Activated B cell treated with CpG ODN at 0.5 μM for 24 hours (primary cell): Measurements from ENCODE around the gene SPIB. TPM values are rescaled to one million over a fixed set of nuclear protein-coding genes. Genes with fewer than 3 reads are reported as not detected.

ENCODE experiments used
- ATAC-seq: fragments of 200-7000 bp; cut with Tn5 transposase; one replicate; pipeline ENCODE4 v1.10.0; 2021; ENCODE audit warnings: low read depth, mild to moderate bottlenecking, moderate library complexity
- CTCF ChIA-PET: fragments of 350-600 bp; sonication (Branson Sonifier 250); formaldehyde crosslinking; loops from one replicate; lab custom pipeline; 2021; ENCODE audit warnings: antibody characterized with exemption; lab: Charles Lee
- POLR2A ChIA-PET: fragments of 350-600 bp; sonication (Branson Sonifier 250); formaldehyde crosslinking; loops from one replicate; lab custom pipeline; 2021; ENCODE audit warnings: antibody characterized with exemption; lab: Charles Lee
- DNase-seq: peaks from one replicate; pipeline ENCODE4 v3.0.0; 2022
- H3K27ac Mint-ChIP-seq: one replicate; pipeline ENCODE4 v1.8.0; 2020; ENCODE audit warnings: mixed read lengths
- H3K27me3 Mint-ChIP-seq: one replicate; pipeline ENCODE4 v1.8.0; 2021; ENCODE audit warnings: mixed read lengths
- H3K36me3 Mint-ChIP-seq: one replicate; pipeline ENCODE4 v1.8.0; 2021; ENCODE audit warnings: low read depth, mixed read lengths
- H3K4me1 Mint-ChIP-seq: one replicate; pipeline ENCODE4 v1.8.0; 2021; ENCODE audit warnings: mixed read lengths
- H3K4me3 Mint-ChIP-seq: one replicate; pipeline ENCODE4 v1.8.0; 2020; ENCODE audit warnings: mild to moderate bottlenecking, mixed read lengths
- H3K9me3 Mint-ChIP-seq: one replicate; pipeline ENCODE4 v1.8.0; 2020; ENCODE audit warnings: mixed read lengths
- intact Hi-C: fragments of 100-400 bp; cut with micrococcal nuclease; formaldehyde crosslinking; loops from one replicate; pipeline ENCODE4 v1.15.1; 2024
- total RNA-seq: library from RNA; stranded (reverse); gene quantifications from 2 replicates; pipeline ENCODE4 v1.2.3, GENCODE V29; 2022
- TF ChIP-seq, protein P1 (sequence below): fragments of 200-600 bp; IDR thresholded peaks from one replicate; pipeline ENCODE4 v1.8.0; 2022; ENCODE audit warnings: antibody characterized with exemption, mild to moderate bottlenecking

The SPIB gene
- total RNA-seq, 1 donor from 2014 or later = 324 TPM

DNA sequence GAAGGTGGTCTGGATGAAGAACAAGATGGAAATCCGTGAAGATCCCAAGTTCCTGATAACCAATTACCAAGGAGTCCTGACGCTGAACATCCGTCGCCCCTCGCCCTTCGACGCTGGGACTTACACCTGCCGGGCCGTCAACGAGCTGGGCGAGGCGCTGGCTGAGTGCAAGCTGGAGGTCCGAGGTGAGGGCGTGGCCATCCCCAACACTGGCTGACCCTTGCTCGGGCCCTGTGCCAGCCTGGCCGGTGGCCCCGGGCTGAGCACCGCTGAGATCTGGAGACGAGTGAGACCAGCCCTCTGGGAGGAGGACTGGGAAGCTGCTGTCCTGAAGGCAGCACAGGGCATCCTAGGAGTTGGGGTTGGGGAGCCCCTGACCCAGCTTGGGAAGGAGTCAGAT, 45.6 kb downstream of the SPIB start:
- POLR2A ChIA-PET = no interaction called here
- CTCF ChIA-PET = no interaction called here
- H3K27ac Mint-ChIP-seq = no peak overlapping the region
- no peak overlapping the region for H3K4me3 Mint-ChIP-seq
- H3K4me1 Mint-ChIP-seq = peaks cover 19% of the 10 kb centered on the region
- H3K9me3 Mint-ChIP-seq = no peaks in the 10 kb centered on the region
- TF ChIP-seq, protein P1, sequence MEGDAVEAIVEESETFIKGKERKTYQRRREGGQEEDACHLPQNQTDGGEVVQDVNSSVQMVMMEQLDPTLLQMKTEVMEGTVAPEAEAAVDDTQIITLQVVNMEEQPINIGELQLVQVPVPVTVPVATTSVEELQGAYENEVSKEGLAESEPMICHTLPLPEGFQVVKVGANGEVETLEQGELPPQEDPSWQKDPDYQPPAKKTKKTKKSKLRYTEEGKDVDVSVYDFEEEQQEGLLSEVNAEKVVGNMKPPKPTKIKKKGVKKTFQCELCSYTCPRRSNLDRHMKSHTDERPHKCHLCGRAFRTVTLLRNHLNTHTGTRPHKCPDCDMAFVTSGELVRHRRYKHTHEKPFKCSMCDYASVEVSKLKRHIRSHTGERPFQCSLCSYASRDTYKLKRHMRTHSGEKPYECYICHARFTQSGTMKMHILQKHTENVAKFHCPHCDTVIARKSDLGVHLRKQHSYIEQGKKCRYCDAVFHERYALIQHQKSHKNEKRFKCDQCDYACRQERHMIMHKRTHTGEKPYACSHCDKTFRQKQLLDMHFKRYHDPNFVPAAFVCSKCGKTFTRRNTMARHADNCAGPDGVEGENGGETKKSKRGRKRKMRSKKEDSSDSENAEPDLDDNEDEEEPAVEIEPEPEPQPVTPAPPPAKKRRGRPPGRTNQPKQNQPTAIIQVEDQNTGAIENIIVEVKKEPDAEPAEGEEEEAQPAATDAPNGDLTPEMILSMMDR = no peak
- no peaks in the 10 kb centered on the region for H3K36me3 Mint-ChIP-seq
- no peak for DNase-seq
- intact Hi-C loops = no loop called here
- peaks cover 5% of the 10 kb centered on the region for H3K27me3 Mint-ChIP-seq
- ATAC-seq = no peak

DNA sequence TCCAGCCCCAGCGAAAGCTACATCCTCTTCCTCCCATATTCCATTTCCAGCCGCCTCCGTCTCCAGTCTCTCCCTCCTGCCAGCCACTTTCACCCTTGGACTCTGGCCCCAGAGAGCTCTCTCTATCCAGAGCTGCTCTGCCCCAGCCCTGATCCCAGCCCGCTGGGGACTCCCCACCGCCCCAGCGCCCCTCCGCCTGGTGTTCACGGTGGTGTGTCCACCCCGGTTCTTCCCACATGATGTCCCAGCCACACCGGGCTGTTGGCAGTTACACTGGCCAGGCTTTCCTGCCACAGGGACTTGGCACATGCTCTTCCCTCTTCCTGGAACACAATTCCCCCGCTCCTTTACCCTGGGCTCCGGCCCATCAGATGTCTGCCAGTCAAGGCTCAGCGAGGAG, 46.3 kb downstream of the SPIB start:
- no peaks in the 10 kb centered on the region for H3K9me3 Mint-ChIP-seq
- H3K27me3 Mint-ChIP-seq = peaks cover 5% of the 10 kb centered on the region
- ChIA-PET POLR2A (interaction anchor here (0.6 kb wide), 1 partner anchor 60 kb away, joined by 3 read pairs; no protein-coding TSS in a partner anchor), CTCF (no interaction called here)
- intact Hi-C loops = no loop called here
- ATAC-seq = no peak
- H3K4me3 Mint-ChIP-seq = no peak overlapping the region
- no peak for DNase-seq
- H3K36me3 Mint-ChIP-seq = no peaks in the 10 kb centered on the region
- no peak overlapping the region for H3K27ac Mint-ChIP-seq
- peaks cover 13% of the 10 kb centered on the region for H3K4me1 Mint-ChIP-seq
- TF ChIP-seq, protein P1 = no peak

DNA sequence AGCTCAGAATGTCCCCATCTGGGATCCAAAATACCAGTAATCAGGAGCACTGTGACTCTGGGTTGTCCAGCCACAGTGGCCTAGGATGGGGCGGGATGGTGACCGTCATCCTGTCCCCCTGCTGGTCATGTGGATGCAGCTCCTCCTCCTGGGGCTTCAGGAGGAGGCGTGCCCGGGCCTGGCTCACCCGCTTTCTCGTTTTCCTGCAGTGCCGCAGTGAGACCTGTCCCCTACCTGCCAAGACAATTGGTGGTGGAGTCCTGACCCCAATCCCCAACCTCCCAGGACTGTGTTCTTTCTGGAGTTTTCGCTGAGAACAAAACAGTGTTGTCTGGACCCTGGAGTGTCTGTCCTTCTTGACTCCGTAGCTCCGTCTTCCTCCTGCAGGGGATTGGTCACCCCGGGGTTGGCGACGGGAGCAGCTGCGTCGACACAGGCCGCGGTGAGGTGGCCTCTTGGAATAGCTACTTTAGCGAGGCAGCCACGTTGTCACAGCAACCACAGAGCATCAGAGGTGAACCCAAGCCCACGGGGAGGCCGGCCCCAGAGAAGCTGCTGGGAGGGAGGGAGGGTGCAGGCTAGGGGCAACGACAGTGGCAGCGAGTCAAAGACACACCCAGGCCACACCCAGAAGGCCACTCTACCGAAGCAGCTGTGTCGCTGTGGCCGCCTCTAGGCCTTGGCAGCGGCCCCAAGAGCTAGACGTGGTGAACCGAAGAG, 47.4 kb downstream of the SPIB start:
- ChIA-PET POLR2A (interaction anchor here (0.7 kb wide), 1 partner anchor 109 kb away, joined by 3 read pairs; no protein-coding TSS in a partner anchor), CTCF (no interaction called here)
- H3K27ac Mint-ChIP-seq = no peak overlapping the region
- H3K4me1 Mint-ChIP-seq = peaks cover 4% of the 10 kb centered on the region
- H3K9me3 Mint-ChIP-seq = no peaks in the 10 kb centered on the region
- DNase-seq (no peak), ATAC-seq (no peak)
- intact Hi-C loops = no loop called here
- H3K4me3 Mint-ChIP-seq = no peak overlapping the region
- TF ChIP-seq, protein P1 = no peak
- H3K36me3 Mint-ChIP-seq = no peaks in the 10 kb centered on the region
- H3K27me3 Mint-ChIP-seq = peaks cover 5% of the 10 kb centered on the region

DNA sequence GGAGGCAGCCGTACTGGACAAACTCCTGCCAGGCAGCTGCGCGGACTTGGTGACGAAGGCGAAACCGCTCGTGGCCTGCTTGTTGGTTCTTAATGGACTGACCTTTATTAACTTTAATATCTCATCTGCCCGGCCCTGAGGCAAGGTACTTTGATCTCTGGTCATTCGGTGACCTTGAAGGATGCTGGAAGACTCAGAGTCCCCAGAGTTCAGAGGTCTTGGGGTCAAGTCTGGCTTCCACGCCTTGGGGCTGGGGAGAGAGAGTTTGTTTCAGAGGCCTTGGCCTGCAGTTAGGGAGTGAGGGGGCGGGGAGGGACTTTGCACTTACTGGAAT, 47.9 kb downstream of the SPIB start:
- CTCF ChIA-PET = no interaction called here
- Mint-ChIP-seq H3K4me1 (no peaks in the 10 kb centered on the region), H3K27ac (no peak overlapping the region), H3K9me3 (no peaks in the 10 kb centered on the region), H3K4me3 (no peak overlapping the region), H3K27me3 (peaks cover 5% of the 10 kb centered on the region), H3K36me3 (no peaks in the 10 kb centered on the region)
- TF ChIP-seq, protein P1 = no peak
- DNase-seq (no peak), ATAC-seq (no peak)
- intact Hi-C loops = no loop called here
- POLR2A ChIA-PET = no interaction called here

DNA sequence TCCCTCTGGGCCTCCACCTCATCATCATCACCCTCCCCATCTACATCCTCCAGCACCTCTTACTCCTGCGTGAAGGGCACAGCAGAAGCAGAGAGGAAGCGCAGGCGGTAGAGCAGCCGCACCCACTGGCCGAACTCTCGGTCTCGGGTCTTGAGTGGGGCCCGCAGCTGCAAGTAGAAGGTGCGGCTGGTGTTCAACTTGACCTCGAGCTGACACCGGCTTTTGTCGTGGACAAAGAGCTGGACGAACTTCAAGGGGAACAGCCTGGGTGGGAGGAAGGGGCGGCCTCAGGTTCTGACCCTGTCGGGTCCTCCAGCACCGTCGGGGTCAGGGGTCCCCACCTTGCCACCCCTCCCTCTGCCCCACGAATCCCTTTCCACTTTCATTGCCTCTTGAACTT, 48.8 kb downstream of the SPIB start:
- intact Hi-C loops = no loop called here
- DNase-seq (no peak), ATAC-seq (no peak)
- Mint-ChIP-seq H3K4me3 (no peak overlapping the region), H3K36me3 (no peaks in the 10 kb centered on the region), H3K4me1 (no peaks in the 10 kb centered on the region), H3K9me3 (no peaks in the 10 kb centered on the region), H3K27ac (no peak overlapping the region), H3K27me3 (peaks cover 5% of the 10 kb centered on the region)
- TF ChIP-seq, protein P1 = no peak
- ChIA-PET CTCF (no interaction called here), POLR2A (no interaction called here)
